ENCODE measurements around the gene ABAT.

The ABAT gene

GRCh38 chr16:8676737-8677375, 2.4 kb downstream of the ABAT start:
- CTCF ChIA-PET = no interaction called here
- no peak for DNase-seq (ENCODE audit: extremely low spot score)
- TF ChIP-seq ZNF384 (IDR thresholded peaks at IDR 0.05) (no peak), BHLHE40 (IDR thresholded peaks at IDR 0.05; ENCODE audit: borderline replicate concordance) (no peak), ARNT (IDR thresholded peaks at IDR 0.05) (no peak), FOXM1 (IDR thresholded peaks at IDR 0.05; ENCODE audit: borderline replicate concordance) (no peak), SUZ12 (IDR thresholded peaks at IDR 0.05) (no peak), FOXA1 (IDR thresholded peaks at IDR 0.05) (no peak), TARDBP (IDR thresholded peaks at IDR 0.05) (no peak), FOXK2 (IDR thresholded peaks at IDR 0.05) (no peak), CTBP1 (IDR thresholded peaks at IDR 0.05; ENCODE audit: borderline replicate concordance) (no peak), PKNOX1 (IDR thresholded peaks at IDR 0.05) (no peak), NFRKB (IDR thresholded peaks at IDR 0.05) (no peak), SP1 (IDR thresholded peaks at IDR 0.05) (no peak), ELF4 (IDR thresholded peaks at IDR 0.05) (no peak), LEF1 (IDR thresholded peaks at IDR 0.05; ENCODE audit: borderline replicate concordance) (no peak), HDGF (IDR thresholded peaks at IDR 0.05; ENCODE audit: borderline replicate concordance) (no peak)
- POLR2A ChIA-PET = no interaction called here

GRCh38 chr16:8677481-8677880, 3.1 kb downstream of the ABAT start:
- POLR2A ChIA-PET = no interaction called here
- no peak for DNase-seq (ENCODE audit: extremely low spot score)
- CTCF ChIA-PET = no interaction called here
- TF ChIP-seq BHLHE40 (IDR thresholded peaks at IDR 0.05; ENCODE audit: borderline replicate concordance) (no peak), CTBP1 (IDR thresholded peaks at IDR 0.05; ENCODE audit: borderline replicate concordance) (no peak), TARDBP (IDR thresholded peaks at IDR 0.05) (no peak), LEF1 (IDR thresholded peaks at IDR 0.05; ENCODE audit: borderline replicate concordance) (no peak), HDGF (IDR thresholded peaks at IDR 0.05; ENCODE audit: borderline replicate concordance) (no peak), FOXA1 (IDR thresholded peaks at IDR 0.05) (no peak), L3MBTL2 (conservative IDR thresholded peaks at IDR 0.05) (no peak), FOXM1 (IDR thresholded peaks at IDR 0.05; ENCODE audit: borderline replicate concordance) (no peak), SUZ12 (IDR thresholded peaks at IDR 0.05) (no peak), PKNOX1 (IDR thresholded peaks at IDR 0.05) (no peak), NFRKB (IDR thresholded peaks at IDR 0.05) (no peak), ARNT (IDR thresholded peaks at IDR 0.05) (no peak), FOXK2 (IDR thresholded peaks at IDR 0.05) (no peak), ELF4 (IDR thresholded peaks at IDR 0.05) (no peak), SP1 (IDR thresholded peaks at IDR 0.05) (no peak), ZNF384 (IDR thresholded peaks at IDR 0.05) (no peak)

- TF ChIP-seq CTBP1 (IDR thresholded peaks at IDR 0.05; ENCODE audit: borderline replicate concordance) (no peak), LEF1 (IDR thresholded peaks at IDR 0.05; ENCODE audit: borderline replicate concordance) (no peak), NFRKB (IDR thresholded peaks at IDR 0.05) (no peak), BHLHE40 (IDR thresholded peaks at IDR 0.05; ENCODE audit: borderline replicate concordance) (no peak), FOXA1 (IDR thresholded peaks at IDR 0.05) (no peak), L3MBTL2 (conservative IDR thresholded peaks at IDR 0.05) (no peak), FOXM1 (IDR thresholded peaks at IDR 0.05; ENCODE audit: borderline replicate concordance) (no peak), ELF4 (IDR thresholded peaks at IDR 0.05) (no peak), FOXK2 (IDR thresholded peaks at IDR 0.05) (no peak), ARNT (IDR thresholded peaks at IDR 0.05) (no peak), HDGF (IDR thresholded peaks at IDR 0.05; ENCODE audit: borderline replicate concordance) (no peak), SUZ12 (IDR thresholded peaks at IDR 0.05) (no peak), ZNF384 (IDR thresholded peaks at IDR 0.05) (no peak), TARDBP (IDR thresholded peaks at IDR 0.05) (no peak), SP1 (IDR thresholded peaks at IDR 0.05) (no peak), PKNOX1 (IDR thresholded peaks at IDR 0.05) (no peak)
- DNase-seq (ENCODE audit: extremely low spot score) = no peak
- CTCF ChIA-PET = no interaction called here
- POLR2A ChIA-PET = no interaction called here
Observed at GRCh38 chr16:8678068-8678927, 3.9 kb downstream of the ABAT start.

GRCh38 chr16:8679151-8679550, 4.7 kb downstream of the ABAT start:
- POLR2A ChIA-PET = no interaction called here

GRCh38 chr16:8682551-8683259, 8.3 kb downstream of the ABAT start:
- no peak for DNase-seq (ENCODE audit: extremely low spot score)
- ChIA-PET POLR2A (no interaction called here), CTCF (no interaction called here)
- TF ChIP-seq ARNT (IDR thresholded peaks at IDR 0.05) (no peak), ELF4 (IDR thresholded peaks at IDR 0.05) (no peak), CTBP1 (IDR thresholded peaks at IDR 0.05; ENCODE audit: borderline replicate concordance) (no peak), SUZ12 (IDR thresholded peaks at IDR 0.05) (no peak), FOXK2 (IDR thresholded peaks at IDR 0.05) (no peak), L3MBTL2 (conservative IDR thresholded peaks at IDR 0.05) (no peak), FOXM1 (IDR thresholded peaks at IDR 0.05; ENCODE audit: borderline replicate concordance) (no peak), BHLHE40 (IDR thresholded peaks at IDR 0.05; ENCODE audit: borderline replicate concordance) (no peak), PKNOX1 (IDR thresholded peaks at IDR 0.05) (no peak), ZNF384 (IDR thresholded peaks at IDR 0.05) (no peak), NFRKB (IDR thresholded peaks at IDR 0.05) (no peak), FOXA1 (IDR thresholded peaks at IDR 0.05) (no peak), LEF1 (IDR thresholded peaks at IDR 0.05; ENCODE audit: borderline replicate concordance) (no peak), TARDBP (IDR thresholded peaks at IDR 0.05) (no peak), HDGF (IDR thresholded peaks at IDR 0.05; ENCODE audit: borderline replicate concordance) (no peak)

More at GRCh38 chr16:8679151-8679550, 4.7 kb downstream of the ABAT start:
- DNase-seq (ENCODE audit: extremely low spot score) = no peak
- TF ChIP-seq HDGF (IDR thresholded peaks at IDR 0.05; ENCODE audit: borderline replicate concordance) (no peak), FOXK2 (IDR thresholded peaks at IDR 0.05) (no peak), ZNF384 (IDR thresholded peaks at IDR 0.05) (no peak), TARDBP (IDR thresholded peaks at IDR 0.05) (no peak)
- CTCF ChIA-PET = no interaction called here

Measured in HEK293T (cell line).